Activated naive CD8-positive, alpha-beta T cell treated with anti-CD3 and anti-CD28 coated beads for 36 hours (primary cell): Measurements from ENCODE around the gene AURKA. TPM values are rescaled to one million over a fixed set of nuclear protein-coding genes. Genes with fewer than 3 reads are reported as not detected.
A peak's percentile ranks its signal among the peaks of the same experiment; 100 is the strongest.
"Not testable (repeated sequence)": the region's sequence is repeated elsewhere in the genome, so short reads cannot be mapped to it uniquely, and the experiment has no call there.

Experiments used
- DNase-seq: peaks from one replicate; pipeline ENCODE4 v3.0.0; 2021
- H3K27ac Mint-ChIP-seq: one replicate; pipeline ENCODE4 v1.8.0; 2022; ENCODE audit warnings: mild to moderate bottlenecking, moderate library complexity, mixed read lengths
- H3K27me3 Mint-ChIP-seq: one replicate; pipeline ENCODE4 v1.8.0; 2022; ENCODE audit warnings: mild to moderate bottlenecking, mixed read lengths
- H3K36me3 Mint-ChIP-seq: one replicate; pipeline ENCODE4 v1.8.0; 2021; ENCODE audit warnings: mild to moderate bottlenecking, mixed read lengths
- H3K4me1 Mint-ChIP-seq: one replicate; pipeline ENCODE4 v1.8.0; 2021; ENCODE audit warnings: mixed read lengths
- H3K4me3 Mint-ChIP-seq: one replicate; pipeline ENCODE4 v1.8.0; 2022; ENCODE audit warnings: mild to moderate bottlenecking, moderate library complexity, mixed read lengths
- H3K9me3 Mint-ChIP-seq: one replicate; pipeline ENCODE4 v1.8.0; 2022; ENCODE audit warnings: mixed read lengths
- total RNA-seq, 2 experiments: library from RNA; stranded (reverse); gene quantifications; one replicate each; pipeline ENCODE4 v1.2.3, GENCODE V29; 2021

Gene AURKA
- total RNA-seq, 2 experiments from 2014 or later, result 83.6 to 85.1 TPM

DNA sequence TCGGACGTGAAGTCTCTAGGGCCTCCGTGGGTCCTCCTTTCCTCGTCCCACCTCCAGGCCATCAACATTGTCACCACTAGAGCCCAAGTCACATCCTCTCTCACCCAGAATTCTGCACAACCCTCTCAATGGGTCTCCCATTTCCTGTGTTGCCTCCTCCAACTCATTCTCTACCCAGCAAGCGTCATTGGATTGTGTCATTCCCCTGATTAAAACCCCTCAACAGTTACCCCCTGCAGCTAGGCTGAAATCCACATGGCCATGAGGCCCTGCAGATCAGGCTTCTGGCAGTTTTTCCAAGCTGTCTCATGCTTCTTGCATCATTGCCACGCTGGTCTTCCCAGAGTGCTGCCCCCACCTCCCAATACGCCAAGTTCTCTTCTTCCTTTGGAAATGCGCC lies 46.1 kb downstream of the AURKA start:
- no peak overlapping the region for H3K4me3 Mint-ChIP-seq
- H3K27me3 Mint-ChIP-seq, result peaks cover 68% of the 10 kb centered on the region
- no peaks in the 10 kb centered on the region for H3K9me3 Mint-ChIP-seq
- no peak for DNase-seq
- H3K27ac Mint-ChIP-seq, result no peak overlapping the region
- peaks cover 3% of the 10 kb centered on the region for H3K4me1 Mint-ChIP-seq
- H3K36me3 Mint-ChIP-seq, result no peaks in the 10 kb centered on the region

DNA sequence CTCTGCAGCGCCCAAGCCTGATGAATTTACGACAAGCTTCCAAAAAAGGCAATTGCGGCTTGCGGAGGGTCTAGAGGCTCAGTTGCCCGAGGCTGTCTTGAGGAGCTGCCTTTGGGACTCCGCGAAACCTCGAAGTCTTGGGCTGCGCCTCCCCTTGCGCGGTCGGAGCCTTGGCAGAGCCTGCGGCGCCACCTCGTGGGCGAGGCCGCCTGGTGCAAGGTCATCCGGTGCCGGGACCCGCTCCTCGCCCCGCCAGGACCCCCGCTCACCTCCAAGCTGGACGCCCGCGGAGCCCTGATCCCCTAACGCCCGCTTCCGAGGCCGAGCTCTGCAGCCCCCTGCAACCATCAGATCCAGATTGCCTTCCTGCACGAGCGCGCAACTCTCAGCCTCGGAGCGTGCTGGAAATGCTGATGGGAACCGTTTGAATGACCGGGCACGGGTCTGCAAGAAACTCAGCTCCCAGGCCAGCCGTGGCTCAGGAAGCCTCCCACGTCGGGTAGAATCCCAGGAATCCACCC lies 48.1 kb downstream of the AURKA start:
- H3K4me1 Mint-ChIP-seq, result peaks cover 3% of the 10 kb centered on the region
- no peaks in the 10 kb centered on the region for H3K36me3 Mint-ChIP-seq
- no peak overlapping the region for H3K4me3 Mint-ChIP-seq
- no peaks in the 10 kb centered on the region for H3K9me3 Mint-ChIP-seq
- H3K27me3 Mint-ChIP-seq, result peaks cover 85% of the 10 kb centered on the region
- no peak overlapping the region for H3K27ac Mint-ChIP-seq
- DNase-seq, result peak; percentile 56

DNA sequence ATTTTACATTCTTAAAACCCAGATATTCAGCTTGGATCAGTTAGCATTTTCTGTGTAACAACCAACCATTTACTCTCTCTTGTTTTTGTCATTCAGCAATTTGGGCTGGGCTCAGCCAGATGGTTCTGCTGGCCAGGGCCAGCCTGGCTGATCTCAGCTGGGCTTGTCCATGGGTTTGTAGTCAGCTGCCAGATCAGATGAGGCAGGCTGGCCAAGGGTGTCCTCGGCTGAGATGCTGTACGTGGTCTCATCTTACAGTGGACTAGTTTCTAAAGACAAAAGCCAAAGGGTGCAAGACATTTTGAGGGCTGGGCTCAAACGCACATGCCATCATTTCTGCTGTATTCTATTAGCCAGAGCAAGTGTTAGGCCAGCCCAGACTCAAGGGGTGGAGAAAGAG lies 49.2 kb downstream of the AURKA start:
- Mint-ChIP-seq H3K4me3 (no peak overlapping the region), H3K9me3 (no peaks in the 10 kb centered on the region), H3K27me3 (peaks cover 85% of the 10 kb centered on the region), H3K4me1 (peaks cover 3% of the 10 kb centered on the region), H3K27ac (no peak overlapping the region), H3K36me3 (no peaks in the 10 kb centered on the region)
- DNase-seq, result no peak

DNA sequence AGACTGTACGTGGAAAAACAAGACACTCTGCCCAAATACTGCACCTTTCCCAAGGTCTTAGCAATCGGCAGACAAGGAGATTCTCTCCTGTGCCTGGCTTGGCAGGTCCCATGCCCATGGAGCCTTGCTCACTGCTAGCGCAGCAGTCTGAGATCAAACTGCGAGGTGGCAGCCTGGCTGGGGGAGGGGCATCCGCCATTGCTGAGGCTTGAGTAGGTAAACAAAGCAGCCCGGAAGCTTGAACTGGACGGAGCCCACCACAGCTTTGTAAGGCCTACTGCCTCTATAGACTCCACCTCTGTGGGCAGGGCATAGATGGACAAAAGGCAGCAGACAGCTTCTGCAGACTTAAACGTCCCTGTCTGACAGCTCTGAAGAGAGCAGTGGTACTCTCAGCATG lies 55.3 kb downstream of the AURKA start:
- H3K9me3 Mint-ChIP-seq, H3K36me3 Mint-ChIP-seq, H3K27ac Mint-ChIP-seq, H3K4me3 Mint-ChIP-seq, H3K4me1 Mint-ChIP-seq, DNase-seq: not testable (repeated sequence)
- H3K27me3 Mint-ChIP-seq, result peaks cover 49% of the 10 kb centered on the region

DNA sequence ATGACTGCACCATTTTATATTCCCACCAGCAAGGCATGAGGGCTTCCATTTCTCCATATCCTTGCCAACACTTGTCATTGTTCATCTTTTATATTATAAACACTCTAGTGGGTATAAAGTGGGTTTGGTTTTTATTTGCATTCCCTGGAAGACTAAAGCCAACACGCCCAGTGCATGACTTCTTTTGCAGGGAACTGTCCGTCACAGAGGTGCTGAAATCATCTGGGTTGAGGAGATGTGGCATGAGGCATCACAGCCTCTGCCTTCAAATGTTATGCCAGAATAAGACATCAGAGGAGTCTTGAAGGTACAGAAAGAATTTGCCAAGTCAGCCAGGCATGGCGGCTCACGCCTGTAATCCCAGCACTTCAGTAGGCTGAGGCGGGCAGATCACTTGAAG lies 63.2 kb downstream of the AURKA start:
- Mint-ChIP-seq H3K27me3 (peaks cover 10% of the 10 kb centered on the region), H3K4me3 (no peak overlapping the region)
- no peak for DNase-seq

DNA sequence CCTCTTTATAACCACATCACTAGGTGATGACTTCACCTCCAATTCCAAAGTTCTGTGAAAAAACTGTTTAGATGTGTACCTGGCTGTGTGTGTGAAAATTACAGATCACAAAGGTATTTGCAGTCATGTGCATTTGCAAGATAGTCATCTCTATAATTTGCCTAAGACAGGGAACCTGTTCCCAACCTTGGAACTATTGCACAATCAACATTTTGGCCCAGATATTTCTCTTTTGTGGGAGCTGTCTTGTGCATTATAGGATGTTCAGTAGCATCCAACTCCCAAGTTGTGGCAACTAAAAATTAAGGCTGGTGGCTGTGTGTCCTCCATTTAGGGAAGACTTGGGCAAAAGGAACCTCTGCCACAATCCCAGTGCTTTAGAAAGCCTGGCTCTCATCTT lies 67.2 kb downstream of the AURKA start:
- DNase-seq, result no peak
- no peaks in the 10 kb centered on the region for H3K9me3 Mint-ChIP-seq
- H3K4me1 Mint-ChIP-seq, result no peaks in the 10 kb centered on the region
- H3K36me3 Mint-ChIP-seq, result no peaks in the 10 kb centered on the region
- peaks cover 6% of the 10 kb centered on the region for H3K27me3 Mint-ChIP-seq
- H3K4me3 Mint-ChIP-seq, result no peak overlapping the region
- no peak overlapping the region for H3K27ac Mint-ChIP-seq

More for the DNA sequence above, 63.2 kb downstream of the AURKA start:
- Mint-ChIP-seq H3K27ac (no peak overlapping the region), H3K36me3 (no peaks in the 10 kb centered on the region), H3K9me3 (no peaks in the 10 kb centered on the region), H3K4me1 (no peaks in the 10 kb centered on the region)

DNA sequence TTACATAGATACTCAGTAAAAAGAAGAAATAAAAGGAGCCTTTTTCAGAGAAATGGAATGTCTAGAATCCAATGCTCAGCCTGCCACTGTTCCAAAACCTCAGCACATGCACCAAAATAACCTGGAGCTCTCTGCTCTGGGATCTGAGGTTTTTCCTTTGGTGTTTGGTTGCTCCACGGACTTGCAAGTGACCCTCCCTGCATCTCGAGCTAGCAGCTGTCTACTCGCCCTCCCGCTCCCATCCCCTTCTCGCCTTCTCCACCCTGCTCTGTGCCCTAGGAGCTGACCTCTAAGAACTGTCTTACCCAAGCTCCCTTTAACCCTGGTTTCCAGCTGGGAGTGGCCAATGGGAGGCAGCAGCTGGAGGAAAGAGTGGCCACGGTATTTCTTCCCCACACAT lies 68.4 kb downstream of the AURKA start:
- Mint-ChIP-seq H3K27me3 (peaks cover 3% of the 10 kb centered on the region), H3K4me1 (no peaks in the 10 kb centered on the region), H3K4me3 (no peak overlapping the region), H3K36me3 (no peaks in the 10 kb centered on the region), H3K9me3 (no peaks in the 10 kb centered on the region), H3K27ac (no peak overlapping the region)
- DNase-seq, result no peak

DNA sequence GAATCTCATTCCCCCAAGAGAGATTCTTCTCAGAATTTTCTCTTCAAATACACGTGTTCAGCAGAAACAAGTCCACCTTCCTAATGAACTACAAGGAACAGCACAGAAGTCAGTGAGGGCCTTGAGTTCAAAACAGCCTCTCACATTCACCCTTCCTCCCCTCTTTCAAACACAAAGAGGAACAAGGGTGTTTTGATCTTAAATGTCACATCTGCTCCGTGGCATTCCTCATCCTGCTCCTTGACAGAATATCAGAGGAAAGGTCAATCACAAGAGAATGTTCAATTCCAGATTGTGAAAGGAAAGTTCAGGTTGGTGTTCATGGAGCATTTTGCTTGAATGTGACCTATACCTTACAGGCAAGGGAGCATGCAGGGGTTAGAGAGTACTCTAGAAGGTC lies 68.8 kb downstream of the AURKA start:
- Mint-ChIP-seq H3K4me3 (no peak overlapping the region), H3K27ac (no peak overlapping the region), H3K4me1 (no peaks in the 10 kb centered on the region), H3K27me3 (peaks cover 3% of the 10 kb centered on the region), H3K36me3 (no peaks in the 10 kb centered on the region), H3K9me3 (no peaks in the 10 kb centered on the region)
- DNase-seq, result no peak

DNA sequence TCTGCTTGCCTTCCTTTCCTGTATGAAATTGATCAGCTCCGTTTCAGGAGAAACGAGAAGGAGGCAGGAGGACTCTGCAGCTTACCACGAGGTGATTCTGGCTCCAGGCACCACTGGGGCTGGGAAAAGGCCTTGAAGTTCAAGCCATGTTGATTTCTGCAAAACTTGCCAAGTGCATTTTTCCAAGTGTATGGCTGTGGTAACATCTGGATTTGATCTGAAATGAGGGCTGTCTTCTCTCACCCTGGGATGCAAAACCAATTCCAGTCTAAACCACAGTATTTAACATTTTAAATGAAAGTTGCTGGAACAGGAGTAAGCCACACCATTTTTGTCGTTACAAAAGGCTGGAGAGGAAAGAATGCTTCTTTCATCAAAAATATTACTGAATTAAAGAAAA lies 69.3 kb downstream of the AURKA start:
- Mint-ChIP-seq H3K27ac (no peak overlapping the region), H3K4me1 (no peaks in the 10 kb centered on the region), H3K27me3 (peaks cover 3% of the 10 kb centered on the region), H3K9me3 (no peaks in the 10 kb centered on the region), H3K36me3 (no peaks in the 10 kb centered on the region), H3K4me3 (no peak overlapping the region)
- DNase-seq, result no peak

Other genes starting within 250 kb of the AURKA start
- gene MC3R, start 143.5 kb downstream of the AURKA start, total RNA-seq, result not detected
- gene FAM210B, start 33.2 kb downstream of the AURKA start, total RNA-seq, result 1 to 10 TPM; 5.0 to 5.2 TPM
- 10 to 100 TPM; 66.4 to 69.8 TPM for gene CSTF1, start 430 bp upstream of the AURKA start, total RNA-seq
- gene CASS4, start 20.0 kb upstream of the AURKA start, total RNA-seq, result 1 to 10 TPM; 3.0 to 3.4 TPM
- gene RTF2, start 76.4 kb upstream of the AURKA start, total RNA-seq, result 10 to 100 TPM; 70.3 to 76.3 TPM
- gene FAM209A, start 132.5 kb upstream of the AURKA start, total RNA-seq, result under 1 TPM; 0.24 to 0.62 TPM
- gene FAM209B, start 141.0 kb upstream of the AURKA start, total RNA-seq, result under 1 TPM in 1 of 2 experiments, not detected in 1; 0.60 TPM
- gene TFAP2C, start 237.1 kb upstream of the AURKA start, total RNA-seq, result not detected